Measurements from ENCODE around the gene ACSS3.
"Not testable (repeated sequence)": the region's sequence is repeated elsewhere in the genome, so short reads cannot be mapped to it uniquely, and the experiment has no call there.

ACSS3 gene

GRCh38 chr12:81094718-81095360, 17.0 kb downstream of the ACSS3 start:
- DNase-seq (ENCODE audit: insufficient read length, low spot score) = no peak
- FAIRE-seq = no peak
- no peak for TF ChIP-seq CTCF (IDR thresholded peaks at IDR 0.05; ENCODE audit: insufficient read depth, missing control alignments)

GRCh38 chr12:81095501-81096232, 17.8 kb downstream of the ACSS3 start:
- DNase-seq (ENCODE audit: insufficient read length, low spot score) (no peak), FAIRE-seq (peak; percentile 48)
- TF ChIP-seq CTCF (IDR thresholded peaks at IDR 0.05; ENCODE audit: insufficient read depth, missing control alignments) = no peak

GRCh38 chr12:81105687-81106086, 27.8 kb downstream of the ACSS3 start:
- FAIRE-seq = peak; percentile 72
- TF ChIP-seq CTCF (IDR thresholded peaks at IDR 0.05; ENCODE audit: insufficient read depth, missing control alignments) = no peak
- no peak for DNase-seq (ENCODE audit: insufficient read length, low spot score)

GRCh38 chr12:81114226-81114625, 36.3 kb downstream of the ACSS3 start:
- DNase-seq (ENCODE audit: insufficient read length, low spot score) (no peak), FAIRE-seq (peak; percentile 93)

GRCh38 chr12:81119069-81119468, 41.2 kb downstream of the ACSS3 start:
- not testable (repeated sequence) for FAIRE-seq; DNase-seq (ENCODE audit: insufficient read length, low spot score)

More at GRCh38 chr12:81114226-81114625, 36.3 kb downstream of the ACSS3 start:
- TF ChIP-seq CTCF (IDR thresholded peaks at IDR 0.05; ENCODE audit: insufficient read depth, missing control alignments) = no peak

GRCh38 chr12:81120961-81121360, 43.1 kb downstream of the ACSS3 start:
- DNase-seq (ENCODE audit: insufficient read length, low spot score) = no peak
- no peak for FAIRE-seq
- TF ChIP-seq CTCF (IDR thresholded peaks at IDR 0.05; ENCODE audit: insufficient read depth, missing control alignments) = no peak

- no peak for TF ChIP-seq CTCF (IDR thresholded peaks at IDR 0.05; ENCODE audit: insufficient read depth, missing control alignments)
- DNase-seq (ENCODE audit: insufficient read length, low spot score) (no peak), FAIRE-seq (no peak)
These were observed 45.7 kb downstream of the ACSS3 start for GRCh38 chr12:81123611-81124010.

All from D721Med (cell line).